ENCODE measurements around the gene GMPR2.
A peak's percentile ranks its signal among the peaks of the same experiment; 100 is the strongest.
"Not testable (repeated sequence)": the region's sequence is repeated elsewhere in the genome, so short reads cannot be mapped to it uniquely, and the experiment has no call there.

The GMPR2 gene

DNA sequence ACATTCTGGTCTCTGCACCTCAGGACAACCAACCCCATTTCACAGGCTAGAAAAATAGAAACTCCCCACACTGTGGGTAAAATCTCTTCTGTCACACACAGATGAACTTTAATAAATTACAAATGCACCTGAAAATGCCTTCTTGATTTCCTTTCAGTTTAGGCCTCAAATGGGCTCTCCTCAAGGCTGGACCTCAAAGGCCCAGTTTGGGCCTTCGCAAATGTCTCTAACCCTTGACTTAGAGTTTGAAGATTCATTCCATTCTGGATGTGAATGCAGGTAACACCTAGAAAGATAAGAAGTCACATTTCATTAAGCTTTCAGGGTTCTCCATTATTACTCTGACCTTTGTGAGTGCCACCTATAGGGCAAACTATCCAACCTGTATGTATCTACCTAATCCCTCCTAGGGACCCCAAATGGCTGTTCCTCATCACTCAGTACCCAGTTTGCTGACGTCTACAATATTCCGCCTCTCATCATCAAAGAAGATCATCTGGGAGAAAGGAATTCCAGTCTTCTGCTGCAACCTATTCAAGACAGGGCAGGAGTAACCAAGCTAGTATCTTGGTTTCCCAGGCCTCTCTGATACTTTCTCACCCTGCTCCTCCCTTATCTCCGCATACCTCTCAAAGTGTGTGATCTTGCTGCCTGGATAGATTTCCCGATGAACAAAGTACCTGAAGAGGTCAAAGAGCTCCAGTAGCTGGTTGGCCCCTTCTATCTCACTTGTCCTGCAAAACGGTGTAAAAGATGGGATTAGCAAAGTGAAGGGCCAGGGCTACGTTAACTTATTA is 18.7 kb upstream of the GMPR2 start:
- H3K4me2 ChIP-seq (ENCODE audit: low read length): peak overlapping the region; percentile 85
- H3K36me3 ChIP-seq (replicated peaks; ENCODE audit: low read depth, low read length): peaks cover 17% of the 10 kb centered on the region
- peak overlapping the region; percentile 81 for H3K27ac ChIP-seq (ENCODE audit: low read length)
- H3K9ac ChIP-seq (ENCODE audit: low read length): peak overlapping the region; percentile 80
- no peaks in the 10 kb centered on the region for H3K27me3 ChIP-seq (ENCODE audit: low read depth, low read length)
- H3K79me2 ChIP-seq (ENCODE audit: low read length): peaks cover 10% of the 10 kb centered on the region
- peak overlapping the region; percentile 88 for H3K4me3 ChIP-seq (ENCODE audit: low read length)
- H3K4me1 ChIP-seq (ENCODE audit: low read length): peaks cover 20% of the 10 kb centered on the region
- H4K20me1 ChIP-seq (ENCODE audit: insufficient read depth, low read length): no peaks in the 10 kb centered on the region
- no peaks in the 10 kb centered on the region for H3K9me3 ChIP-seq (ENCODE audit: insufficient read depth, low read length)
- 0 out of 2 replicates have a peak overlapping the region, but pooled peaks have one; percentile 60 for H2AFZ ChIP-seq (ENCODE audit: low read depth, low read length)
- no peak for TF ChIP-seq EZH2phosphoT487 (IDR thresholded peaks at IDR 0.05; ENCODE audit: low read depth)
- TF ChIP-seq, protein P1, sequence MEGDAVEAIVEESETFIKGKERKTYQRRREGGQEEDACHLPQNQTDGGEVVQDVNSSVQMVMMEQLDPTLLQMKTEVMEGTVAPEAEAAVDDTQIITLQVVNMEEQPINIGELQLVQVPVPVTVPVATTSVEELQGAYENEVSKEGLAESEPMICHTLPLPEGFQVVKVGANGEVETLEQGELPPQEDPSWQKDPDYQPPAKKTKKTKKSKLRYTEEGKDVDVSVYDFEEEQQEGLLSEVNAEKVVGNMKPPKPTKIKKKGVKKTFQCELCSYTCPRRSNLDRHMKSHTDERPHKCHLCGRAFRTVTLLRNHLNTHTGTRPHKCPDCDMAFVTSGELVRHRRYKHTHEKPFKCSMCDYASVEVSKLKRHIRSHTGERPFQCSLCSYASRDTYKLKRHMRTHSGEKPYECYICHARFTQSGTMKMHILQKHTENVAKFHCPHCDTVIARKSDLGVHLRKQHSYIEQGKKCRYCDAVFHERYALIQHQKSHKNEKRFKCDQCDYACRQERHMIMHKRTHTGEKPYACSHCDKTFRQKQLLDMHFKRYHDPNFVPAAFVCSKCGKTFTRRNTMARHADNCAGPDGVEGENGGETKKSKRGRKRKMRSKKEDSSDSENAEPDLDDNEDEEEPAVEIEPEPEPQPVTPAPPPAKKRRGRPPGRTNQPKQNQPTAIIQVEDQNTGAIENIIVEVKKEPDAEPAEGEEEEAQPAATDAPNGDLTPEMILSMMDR (IDR thresholded peaks at IDR 0.05; ENCODE audit: low read depth, low read length): peak; percentile 12; the same call in 1 of the 2 replicates

DNA sequence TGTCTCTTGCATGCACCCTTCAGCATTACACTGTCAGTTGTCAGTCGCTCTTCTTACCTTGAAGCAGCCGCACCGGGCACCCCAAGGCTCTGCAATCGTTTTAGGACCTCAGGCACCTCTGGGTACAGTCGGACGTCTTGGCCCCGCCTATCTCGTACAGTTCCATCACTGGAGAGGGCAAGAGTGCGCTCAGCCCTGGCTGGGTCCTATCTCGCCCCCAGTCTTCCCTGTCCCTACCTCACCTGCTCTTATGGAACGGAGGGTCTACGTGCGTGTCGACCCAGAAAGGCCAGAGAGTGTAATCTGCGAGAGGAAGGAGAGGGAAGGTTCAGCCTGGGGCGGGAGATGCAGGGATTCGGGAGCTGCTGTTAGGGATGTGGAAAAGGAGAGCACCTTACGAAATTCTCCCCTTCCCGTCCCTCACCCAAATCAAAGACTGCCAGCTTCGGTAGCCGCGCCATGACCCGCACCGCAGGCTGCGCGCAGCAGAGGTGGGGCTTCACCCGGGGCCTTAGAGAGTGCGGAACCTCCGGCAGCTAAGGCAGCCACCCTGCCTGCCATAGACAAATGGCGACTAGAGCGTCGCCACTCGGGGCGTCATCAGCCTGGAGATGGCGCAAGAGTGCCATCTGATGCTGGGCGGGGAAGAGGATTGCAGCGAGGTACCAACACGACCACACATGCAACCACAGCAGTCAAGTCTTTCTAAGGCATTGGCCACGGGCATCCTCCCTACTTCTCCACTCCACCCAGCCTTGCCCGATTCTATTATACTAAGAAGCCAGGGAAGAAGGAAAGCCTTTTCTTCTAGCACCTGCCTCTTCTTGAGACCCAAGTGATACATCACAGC is 17.0 kb upstream of the GMPR2 start, which contains the start of gene MDP1:
Gene MDP1 (minus strand): TSS at position 572 of the 850 bp plus-strand sequence. CDS start 111 bp downstream, at position 461.
- peak within 1 kb of the TSS; percentile 71 for H3K4me2 ChIP-seq (ENCODE audit: low read length)
- peak within 1 kb of the TSS; percentile 98 for H3K4me3 ChIP-seq (ENCODE audit: low read length)
- H3K27me3 ChIP-seq (ENCODE audit: low read depth, low read length): no peaks in the 10 kb centered on the region
- TF ChIP-seq, protein P1 (IDR thresholded peaks at IDR 0.05; ENCODE audit: low read depth, low read length): peak; percentile 79
- TF ChIP-seq EZH2phosphoT487 (IDR thresholded peaks at IDR 0.05; ENCODE audit: low read depth): no peak
- H3K9ac ChIP-seq (ENCODE audit: low read length): peak within 1 kb of the TSS; percentile 94
- no peaks in the 10 kb centered on the region for H4K20me1 ChIP-seq (ENCODE audit: insufficient read depth, low read length)
- H3K27ac ChIP-seq (ENCODE audit: low read length): peak within 1 kb of the TSS; percentile 74
- H3K79me2 ChIP-seq (ENCODE audit: low read length): peaks cover 22% of the 10 kb centered on the region
- H3K9me3 ChIP-seq (ENCODE audit: insufficient read depth, low read length): no peaks in the 10 kb centered on the region
- peaks cover under 1% of the 10 kb centered on the region for H3K36me3 ChIP-seq (replicated peaks; ENCODE audit: low read depth, low read length)
- peaks cover 20% of the 10 kb centered on the region for H3K4me1 ChIP-seq (ENCODE audit: low read length)
- H2AFZ ChIP-seq (ENCODE audit: low read depth, low read length): peak within 1 kb of the TSS; percentile 80; the same call in 1 of the 2 replicates

DNA sequence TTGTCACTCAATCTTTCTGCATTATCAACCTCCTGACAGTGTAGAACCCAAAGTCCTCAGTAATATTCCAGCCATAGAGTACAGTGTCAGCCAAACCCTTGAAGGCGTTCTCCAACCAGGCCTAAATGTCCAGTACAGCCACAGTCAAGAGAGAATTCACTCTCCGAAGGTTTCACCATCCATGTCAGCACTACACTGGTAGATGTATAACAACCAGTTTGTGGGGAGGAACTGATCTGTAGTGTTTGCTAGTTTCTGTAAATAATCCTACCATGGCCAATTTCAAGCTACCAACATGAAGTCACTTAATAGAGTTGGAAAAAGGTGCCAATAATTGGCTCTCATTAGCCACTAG is 16.4 kb upstream of the GMPR2 start:
- peak overlapping the region; percentile 98 for H3K4me3 ChIP-seq (ENCODE audit: low read length)
- no peak overlapping the region for H3K9ac ChIP-seq (ENCODE audit: low read length)
- TF ChIP-seq, protein P1 (IDR thresholded peaks at IDR 0.05; ENCODE audit: low read depth, low read length): no peak
- TF ChIP-seq EZH2phosphoT487 (IDR thresholded peaks at IDR 0.05; ENCODE audit: low read depth): no peak
- H3K79me2 ChIP-seq (ENCODE audit: low read length): peaks cover 24% of the 10 kb centered on the region
- H3K36me3 ChIP-seq (replicated peaks; ENCODE audit: low read depth, low read length): no peaks in the 10 kb centered on the region
- H3K4me1 ChIP-seq (ENCODE audit: low read length): peaks cover 20% of the 10 kb centered on the region
- no peak overlapping the region for H2AFZ ChIP-seq (ENCODE audit: low read depth, low read length)
- H4K20me1 ChIP-seq (ENCODE audit: insufficient read depth, low read length): no peaks in the 10 kb centered on the region
- H3K9me3 ChIP-seq (ENCODE audit: insufficient read depth, low read length): no peaks in the 10 kb centered on the region
- H3K27ac ChIP-seq (ENCODE audit: low read length): no peak overlapping the region
- no peaks in the 10 kb centered on the region for H3K27me3 ChIP-seq (ENCODE audit: low read depth, low read length)
- H3K4me2 ChIP-seq (ENCODE audit: low read length): peak overlapping the region; percentile 71

DNA sequence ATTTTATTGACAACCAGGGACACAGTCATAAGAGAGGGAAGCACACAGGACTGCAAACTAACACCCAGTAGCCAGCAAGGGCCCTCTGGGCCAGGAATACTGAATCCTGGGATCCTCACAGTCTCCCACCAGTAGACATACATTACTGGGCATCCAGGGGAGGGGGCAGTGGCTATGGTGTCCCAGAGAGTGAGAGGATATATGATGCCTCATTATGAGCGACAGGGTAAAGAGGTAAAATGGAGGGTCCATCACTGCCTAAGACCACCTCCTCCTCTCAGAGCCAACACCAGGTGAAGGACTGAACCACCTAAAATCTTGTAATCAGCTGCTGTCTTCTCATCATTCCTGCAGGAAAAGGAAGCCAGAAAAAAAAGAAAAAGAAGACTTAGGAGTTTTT is 15.9 kb upstream of the GMPR2 start:
- H4K20me1 ChIP-seq (ENCODE audit: insufficient read depth, low read length); H3K27me3 ChIP-seq (ENCODE audit: low read depth, low read length); H3K9me3 ChIP-seq (ENCODE audit: insufficient read depth, low read length); H3K9ac ChIP-seq (ENCODE audit: low read length); H3K27ac ChIP-seq (ENCODE audit: low read length); H2AFZ ChIP-seq (ENCODE audit: low read depth, low read length); H3K4me3 ChIP-seq (ENCODE audit: low read length); H3K36me3 ChIP-seq (replicated peaks; ENCODE audit: low read depth, low read length); H3K4me2 ChIP-seq (ENCODE audit: low read length): not testable (repeated sequence)
- Histone ChIP-seq H3K79me2 (ENCODE audit: low read length) (peaks cover 27% of the 10 kb centered on the region), H3K4me1 (ENCODE audit: low read length) (peaks cover 20% of the 10 kb centered on the region)

All from OCI-LY3 (cell line).